ENCODE measurements around the gene LRRN2. TPM values are rescaled to one million over a fixed set of nuclear protein-coding genes. Genes with fewer than 3 reads are reported as not detected.

Gene LRRN2
- total RNA-seq, 1 experiment from 2014 or later = 4.6 TPM

DNA sequence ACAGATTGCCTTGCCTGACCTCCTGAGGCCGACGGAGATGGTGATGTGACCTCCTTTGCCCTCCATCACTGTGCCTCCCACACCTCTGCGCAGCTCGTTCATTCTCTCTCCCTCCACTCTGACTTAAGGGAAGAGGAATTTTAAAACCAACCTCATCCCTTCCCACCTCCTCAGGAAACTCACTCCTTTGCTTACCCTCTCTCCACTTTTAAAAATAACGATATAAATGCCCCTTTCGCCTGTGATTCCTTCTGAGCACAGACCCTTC lies 21.2 kb downstream of the LRRN2 start:
- BruUV-seq (replicated peaks) = no TSS peak
- Histone ChIP-seq H3K36me3 (ENCODE audit: low read depth) (no peaks in the 10 kb centered on the region), H4K20me1 (ENCODE audit: insufficient read depth) (no peaks in the 10 kb centered on the region), H3K4me1 (replicated peaks; ENCODE audit: insufficient read depth) (no peaks in the 10 kb centered on the region), H3K79me2 (ENCODE audit: low read depth) (no peaks in the 10 kb centered on the region), H3K4me3 (no peak overlapping the region), H2AFZ (no peak overlapping the region), H3K9me3 (ENCODE audit: insufficient read depth, low read depth) (0 out of 2 replicates have a peak, but pooled peaks cover 4% of the 10 kb centered on the region), H3K27me3 (ENCODE audit: insufficient read depth, low read depth) (peaks cover 21% of the 10 kb centered on the region; the same call in 1 of the 2 replicates), H3K9me2 (ENCODE audit: insufficient read depth) (no peaks in the 10 kb centered on the region), H3F3A (ENCODE audit: insufficient read depth, low read depth) (no peaks in the 10 kb centered on the region), H3K4me2 (no peak overlapping the region), H3K27ac (no peak overlapping the region)
- intact Hi-C loops (cut with micrococcal nuclease; ENCODE audit: unreplicated experiment) = no loop called here
- POLR2A ChIA-PET (ENCODE audit: unreplicated experiment) = no interaction called here
- TF ChIP-seq, protein P1, sequence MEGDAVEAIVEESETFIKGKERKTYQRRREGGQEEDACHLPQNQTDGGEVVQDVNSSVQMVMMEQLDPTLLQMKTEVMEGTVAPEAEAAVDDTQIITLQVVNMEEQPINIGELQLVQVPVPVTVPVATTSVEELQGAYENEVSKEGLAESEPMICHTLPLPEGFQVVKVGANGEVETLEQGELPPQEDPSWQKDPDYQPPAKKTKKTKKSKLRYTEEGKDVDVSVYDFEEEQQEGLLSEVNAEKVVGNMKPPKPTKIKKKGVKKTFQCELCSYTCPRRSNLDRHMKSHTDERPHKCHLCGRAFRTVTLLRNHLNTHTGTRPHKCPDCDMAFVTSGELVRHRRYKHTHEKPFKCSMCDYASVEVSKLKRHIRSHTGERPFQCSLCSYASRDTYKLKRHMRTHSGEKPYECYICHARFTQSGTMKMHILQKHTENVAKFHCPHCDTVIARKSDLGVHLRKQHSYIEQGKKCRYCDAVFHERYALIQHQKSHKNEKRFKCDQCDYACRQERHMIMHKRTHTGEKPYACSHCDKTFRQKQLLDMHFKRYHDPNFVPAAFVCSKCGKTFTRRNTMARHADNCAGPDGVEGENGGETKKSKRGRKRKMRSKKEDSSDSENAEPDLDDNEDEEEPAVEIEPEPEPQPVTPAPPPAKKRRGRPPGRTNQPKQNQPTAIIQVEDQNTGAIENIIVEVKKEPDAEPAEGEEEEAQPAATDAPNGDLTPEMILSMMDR (conservative IDR thresholded peaks at IDR 0.05) = no peak
- TF ChIP-seq EZH2 (IDR thresholded peaks at IDR 0.05; ENCODE audit: low read depth) = no peak
- DNase-seq = no peak
- CTCF ChIA-PET = no interaction called here

DNA sequence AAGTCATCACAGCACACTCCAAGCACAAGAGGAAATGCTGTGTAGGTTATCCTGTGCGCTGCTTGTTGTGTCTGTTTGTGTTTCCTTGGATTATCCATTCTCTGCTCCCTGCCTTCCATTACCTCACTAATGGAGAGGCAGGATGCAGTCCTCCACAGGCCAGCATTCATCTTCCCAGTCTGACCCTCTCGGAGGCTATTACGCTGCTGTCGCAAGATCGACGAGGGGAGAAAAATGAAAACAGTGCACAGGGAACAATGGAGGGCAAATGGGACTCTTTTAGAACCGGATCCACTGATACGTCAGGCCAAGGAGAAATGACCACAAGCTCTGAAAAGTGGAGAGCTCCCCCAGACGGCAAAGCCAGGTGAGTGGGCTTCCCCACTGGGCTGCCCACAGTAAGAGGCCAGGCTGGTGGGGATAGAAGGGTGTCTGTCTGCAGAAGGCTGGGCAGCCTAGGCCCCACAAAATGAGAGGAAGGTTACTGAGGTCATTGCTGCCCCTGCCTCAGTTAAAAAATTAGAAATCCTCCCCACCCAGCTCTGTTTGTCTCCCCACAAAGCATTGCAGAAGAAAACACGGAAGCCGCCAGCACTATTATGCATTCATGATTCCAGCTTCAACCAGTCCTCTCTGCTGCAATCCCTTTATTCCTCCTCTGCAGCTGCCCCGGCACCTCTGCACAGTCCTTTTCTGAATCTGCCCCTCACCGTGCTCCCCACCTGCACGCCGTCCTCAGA lies 21.7 kb downstream of the LRRN2 start:
- no peak for DNase-seq
- H3K79me2 ChIP-seq (ENCODE audit: low read depth) = no peaks in the 10 kb centered on the region
- no peaks in the 10 kb centered on the region for H3K4me1 ChIP-seq (replicated peaks; ENCODE audit: insufficient read depth)
- ChIA-PET CTCF (no interaction called here), POLR2A (ENCODE audit: unreplicated experiment) (no interaction called here)
- H3K27me3 ChIP-seq (ENCODE audit: insufficient read depth, low read depth) = peaks cover 25% of the 10 kb centered on the region; the same call in 1 of the 2 replicates
- intact Hi-C loops (cut with micrococcal nuclease; ENCODE audit: unreplicated experiment) = no loop called here
- TF ChIP-seq, protein P1 (conservative IDR thresholded peaks at IDR 0.05) = no peak
- no peak for TF ChIP-seq EZH2 (IDR thresholded peaks at IDR 0.05; ENCODE audit: low read depth)
- no TSS peak for BruUV-seq (replicated peaks)
- H3K4me2 ChIP-seq = no peak overlapping the region
- no peak overlapping the region for H2AFZ ChIP-seq
- 0 out of 2 replicates have a peak, but pooled peaks cover 4% of the 10 kb centered on the region for H3K9me3 ChIP-seq (ENCODE audit: insufficient read depth, low read depth)
- no peak overlapping the region for H3K4me3 ChIP-seq
- no peaks in the 10 kb centered on the region for H3K36me3 ChIP-seq (ENCODE audit: low read depth)
- H3F3A ChIP-seq (ENCODE audit: insufficient read depth, low read depth) = no peaks in the 10 kb centered on the region
- H4K20me1 ChIP-seq (ENCODE audit: insufficient read depth) = no peaks in the 10 kb centered on the region
- H3K9me2 ChIP-seq (ENCODE audit: insufficient read depth) = no peaks in the 10 kb centered on the region
- H3K27ac ChIP-seq = no peak overlapping the region

DNA sequence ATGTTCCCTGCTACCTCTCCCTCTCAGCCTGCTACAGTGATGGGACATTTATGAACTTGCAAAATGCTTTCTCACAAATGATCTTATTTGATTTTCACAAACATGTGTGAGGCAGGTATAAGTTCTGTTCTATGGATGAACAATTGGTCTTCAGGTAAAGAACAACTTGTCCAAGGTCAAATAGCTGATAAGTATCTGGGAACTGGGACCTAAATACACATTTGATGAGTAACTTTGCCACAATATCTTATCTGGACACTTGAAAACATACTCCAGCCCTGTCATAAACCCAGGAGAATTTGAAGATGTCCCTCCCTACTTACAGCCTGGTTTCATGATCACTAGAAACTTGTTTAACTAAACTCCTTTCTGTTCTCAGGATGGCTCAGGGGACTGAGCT lies 23.0 kb downstream of the LRRN2 start:
- Histone ChIP-seq H3K9me3 (ENCODE audit: insufficient read depth, low read depth) (0 out of 2 replicates have a peak, but pooled peaks cover 4% of the 10 kb centered on the region), H3K79me2 (ENCODE audit: low read depth) (no peaks in the 10 kb centered on the region), H3F3A (ENCODE audit: insufficient read depth, low read depth) (no peaks in the 10 kb centered on the region), H3K9me2 (ENCODE audit: insufficient read depth) (no peaks in the 10 kb centered on the region), H3K4me2 (no peak overlapping the region), H3K36me3 (ENCODE audit: low read depth) (no peaks in the 10 kb centered on the region), H4K20me1 (ENCODE audit: insufficient read depth) (no peaks in the 10 kb centered on the region), H3K4me3 (no peak overlapping the region), H3K27ac (no peak overlapping the region), H3K27me3 (ENCODE audit: insufficient read depth, low read depth) (peaks cover 25% of the 10 kb centered on the region; the same call in 1 of the 2 replicates), H3K4me1 (replicated peaks; ENCODE audit: insufficient read depth) (no peaks in the 10 kb centered on the region), H2AFZ (no peak overlapping the region)
- intact Hi-C loops (cut with micrococcal nuclease; ENCODE audit: unreplicated experiment) = no loop called here
- ChIA-PET POLR2A (ENCODE audit: unreplicated experiment) (no interaction called here), CTCF (no interaction called here)
- no peak for DNase-seq
- TF ChIP-seq EZH2 (IDR thresholded peaks at IDR 0.05; ENCODE audit: low read depth) = no peak
- TF ChIP-seq, protein P1 (conservative IDR thresholded peaks at IDR 0.05) = no peak
- BruUV-seq (replicated peaks) = no TSS peak

Data from PC-9 (cell line).